Coronary artery (tissue), 2 donors: ENCODE measurements around the gene MYO1B.

ENCODE experiments used
- DNase-seq: peaks from one replicate; pipeline ENCODE4 v3.0.0-alpha.2; 2017; ENCODE audit warnings: low spot score
- H3K27ac ChIP-seq, 2 donors: fragments of 200-600 bp; sonication (generic); one replicate each; pipeline ENCODE4 v1.5.1; 2016 to 2019
- H3K4me3 ChIP-seq: fragments of 200-600 bp; sonication (generic); 2 replicates; pipeline ENCODE4 v1.5.1; 2016; ENCODE audit warnings: mild to moderate bottlenecking, moderate library complexity
- CTCF ChIP-seq: fragments of 200-600 bp; sonication (generic); IDR thresholded peaks from one replicate; pipeline ENCODE4 v1.5.1; 2019; ENCODE audit warnings: antibody characterized with exemption

Gene MYO1B

GRCh38 chr2:191374939-191375338 lies 129.7 kb downstream of the MYO1B start:
- no peak overlapping the region for H3K27ac ChIP-seq
- no peak overlapping the region for H3K4me3 ChIP-seq
- no peak for DNase-seq
- no peak for TF ChIP-seq CTCF

- TF ChIP-seq CTCF, result no peak
- peak overlapping the region; percentile 51 to 66 for H3K27ac ChIP-seq
These were observed 131.9 kb downstream of the MYO1B start for GRCh38 chr2:191376981-191377629.

GRCh38 chr2:191379375-191379774 lies 134.2 kb downstream of the MYO1B start:
- TF ChIP-seq CTCF, result no peak
- no peak for DNase-seq
- no peak overlapping the region for H3K27ac ChIP-seq

More at GRCh38 chr2:191376981-191377629, 131.9 kb downstream of the MYO1B start:
- peak; percentile 83 for DNase-seq
- no peak overlapping the region for H3K4me3 ChIP-seq

GRCh38 chr2:191382801-191383200 lies 137.6 kb downstream of the MYO1B start:
- H3K4me3 ChIP-seq, result no peak overlapping the region
- no peak for DNase-seq
- no peak overlapping the region for H3K27ac ChIP-seq
- TF ChIP-seq CTCF, result no peak

More at GRCh38 chr2:191379375-191379774, 134.2 kb downstream of the MYO1B start:
- H3K4me3 ChIP-seq, result no peak overlapping the region

- no peak overlapping the region for H3K27ac ChIP-seq
- DNase-seq, result no peak
- no peak overlapping the region for H3K4me3 ChIP-seq
- TF ChIP-seq CTCF, result no peak
These were observed 138.3 kb downstream of the MYO1B start for GRCh38 chr2:191383486-191383885.

- H3K27ac ChIP-seq, result peak overlapping the region in 1 of 2 donors; percentile 59
These were observed 139.6 kb downstream of the MYO1B start for GRCh38 chr2:191384829-191385228.

More at GRCh38 chr2:191384829-191385228, 139.6 kb downstream of the MYO1B start:
- TF ChIP-seq CTCF, result no peak
- no peak for DNase-seq
- no peak overlapping the region for H3K4me3 ChIP-seq
